A549 (cell line): Measurements from ENCODE around the gene OSBPL8. TPM values are rescaled to one million over a fixed set of nuclear protein-coding genes. Genes with fewer than 3 reads are reported as not detected.
A peak's percentile ranks its signal among the peaks of the same experiment; 100 is the strongest.
"Not testable (repeated sequence)": the region's sequence is repeated elsewhere in the genome, so short reads cannot be mapped to it uniquely, and the experiment has no call there.

ENCODE experiments used
- ATAC-seq, 2 experiments: fragments of 200-7000 bp in 1 of 2; fragments of >200 bp in 1 of 2; cut with Nextera tagmentation in 1 of 2; cut with Tn5 transposase in 1 of 2; 3 replicates each; pipeline versions ENCODE4 v1.8.0 to v1.9.1; 2018 to 2020; ENCODE audit warnings: mild to moderate bottlenecking in 1 of 2, moderate library complexity in 1 of 2
- CTCF ChIA-PET: fragments of 300-600 bp; sonication (Branson Sonifier 250); formaldehyde crosslinking; extraction: SDS; loops from one replicate; lab custom pipeline; 2021; ENCODE audit warnings: antibody characterized with exemption, inconsistent platforms; lab: Yijun Ruan, JAX
- POLR2A ChIA-PET: fragments of 350-600 bp; formaldehyde crosslinking; extraction: SDS; loops from one replicate; lab custom pipeline; 2021; ENCODE audit warnings: antibody characterized with exemption, inconsistent platforms; lab: Yijun Ruan, JAX
- DNase-seq, 2 experiments: peaks; one replicate each; pipeline versions ENCODE4 v3.0.0 to v3.0.0-alpha.2; 2011 to 2016; ENCODE audit warnings: low read depth in 1 of 2, low spot score in 1 of 2
- FAIRE-seq: peaks from 2 replicates; lab custom pipeline; 2011; peaks lifted over from hg19 to GRCh38; lab: Jason Lieb, UNC
- H3K27ac ChIP-seq, 2 experiments: fragments of >200 bp; sonication (Bioruptor Twin); formaldehyde crosslinking; 3 replicates each; pipeline ENCODE4 v1.5.1; 2016 to 2017
- H3K4me1 ChIP-seq: fragments of >200 bp; sonication (Bioruptor Twin); formaldehyde crosslinking; 3 replicates; pipeline ENCODE4 v1.6.1; 2016
- H3K4me2 ChIP-seq: fragments of >200 bp; sonication (Bioruptor Twin); formaldehyde crosslinking; 3 replicates; pipeline ENCODE4 v1.6.1; 2016
- H3K4me3 ChIP-seq: fragments of >200 bp; sonication (Bioruptor Twin); formaldehyde crosslinking; 3 replicates; pipeline ENCODE4 v1.5.1; 2016
- H3K9me3 ChIP-seq: fragments of >200 bp; sonication (Bioruptor Twin); formaldehyde crosslinking; 3 replicates; pipeline ENCODE4 v1.6.1; 2016
- CEBPB ChIP-seq, 2 experiments: fragments of >200 bp in 1 of 2; sonication (Bioruptor Twin) in 1 of 2; formaldehyde crosslinking in 1 of 2; IDR thresholded peaks; 2 replicates each; pipeline ENCODE4 v1.6.1; 2012 to 2016
- CHD4 ChIP-seq: fragments of 200-600 bp; sonication (generic); IDR thresholded peaks from 2 replicates; pipeline ENCODE4 v1.6.1; 2016; ENCODE audit warnings: antibody characterized with exemption, mild to moderate bottlenecking, borderline replicate concordance
- EP300 ChIP-seq, 2 experiments: fragments of >200 bp; sonication (Bioruptor Twin); formaldehyde crosslinking; IDR thresholded peaks; 2 replicates in 1 of 2; 3 replicates in 1 of 2; pipeline ENCODE4 v1.6.1; 2016 to 2017
- ESRRA ChIP-seq: fragments of 150-350 bp; IDR thresholded peaks from 2 replicates; pipeline ENCODE4 v1.6.1; 2014; ENCODE audit warnings: mild to moderate bottlenecking, low read length, borderline replicate concordance
- FOSB ChIP-seq: fragments of 250-450 bp; sonication (Bioruptor Pico); IDR thresholded peaks from 2 replicates; pipeline ENCODE4 v1.5.0; 2020; ENCODE audit warnings: mild to moderate bottlenecking, moderate library complexity
- FOXS1 ChIP-seq: fragments of 250-450 bp; sonication (Bioruptor Pico); IDR thresholded peaks from 2 replicates; pipeline ENCODE4 v1.5.0; 2020; ENCODE audit warnings: mild to moderate bottlenecking, moderate library complexity
- HDAC2 ChIP-seq: fragments of 200-600 bp; sonication (generic); IDR thresholded peaks from 2 replicates; pipeline ENCODE4 v1.6.1; 2016
- HOXA7 ChIP-seq: fragments of 250-450 bp; sonication (Bioruptor Pico); IDR thresholded peaks from 2 replicates; pipeline ENCODE4 v1.5.0; 2020; ENCODE audit warnings: mild to moderate bottlenecking, moderate library complexity
- HOXB13 ChIP-seq: fragments of 250-450 bp; sonication (Bioruptor Pico); IDR thresholded peaks from 2 replicates; pipeline ENCODE4 v1.5.0; 2020; ENCODE audit warnings: low read depth, mild to moderate bottlenecking, moderate library complexity
- JUN ChIP-seq, 2 experiments: fragments of >200 bp; sonication (Bioruptor Twin); formaldehyde crosslinking; IDR thresholded peaks; 2 replicates in 1 of 2; 3 replicates in 1 of 2; pipeline ENCODE4 v1.6.1; 2016 to 2017
- MAFK ChIP-seq: fragments of 450-650 bp; IDR thresholded peaks from 2 replicates; pipeline ENCODE4 v1.6.1; 2014; ENCODE audit not compliant: partially characterized antibody
- POLR2A ChIP-seq: IDR thresholded peaks from 2 replicates; pipeline ENCODE4 v1.6.1; 2012; ENCODE audit warnings: mild to moderate bottlenecking, low read length
- RAD21 ChIP-seq, 2 experiments: fragments of >200 bp in 1 of 2; sonication (Bioruptor Twin) in 1 of 2; formaldehyde crosslinking in 1 of 2; IDR thresholded peaks in 1 of 2; conservative IDR thresholded peaks in 1 of 2; 2 replicates in 1 of 2; 3 replicates in 1 of 2; pipeline ENCODE4 v1.6.1; 2012 to 2018; ENCODE audit warnings: inconsistent platforms in 1 of 2
- SMC3 ChIP-seq: fragments of >200 bp; sonication (Bioruptor Twin); formaldehyde crosslinking; IDR thresholded peaks from 3 replicates; pipeline ENCODE4 v1.6.1; 2018; ENCODE audit warnings: inconsistent platforms
- SREBF2 ChIP-seq: fragments of 450-650 bp; IDR thresholded peaks from 2 replicates; pipeline ENCODE4 v1.6.1; 2014; ENCODE audit warnings: mild to moderate bottlenecking, moderate library complexity
- ZNF302 ChIP-seq: fragments of 250-450 bp; sonication (Bioruptor Pico); IDR thresholded peaks from 2 replicates; pipeline ENCODE4 v1.9.0; 2021; ENCODE audit warnings: inconsistent platforms, mild to moderate bottlenecking, moderate library complexity
- WGBS: methylation state at CpG from one replicate; pipeline ENCODE4 v1.1.6; 2017; ENCODE audit errors: missing lambda C conversion rate; 5-methylcytosine and 5-hydroxymethylcytosine counted together
- polyA plus RNA-seq, 4 experiments: library from polyadenylated mRNA; depleted of rRNA in 3 of 4; stranded (reverse); fragments of >200 nt; fragmentation: RNase III in 1 of 4; extraction: RNeasy Plus Mini Kit Qiagen cat#74134 plus additional on column Dnase treatment in 1 of 4; gene quantifications; 2 replicates in 3 of 4; 3 replicates in 1 of 4; pipeline ENCODE4 v1.2.3, GENCODE V29; 2011 to 2017
- TF ChIP-seq, protein P1 (sequence below): fragments of 450-650 bp; IDR thresholded peaks from 2 replicates; pipeline ENCODE4 v1.6.1; 2014; ENCODE audit warnings: antibody characterized with exemption
- TF ChIP-seq, protein P2 (sequence below): IDR thresholded peaks from 2 replicates; pipeline ENCODE4 v1.6.1; 2012

The OSBPL8 gene
- polyA plus RNA-seq, 2 of the 4 experiments (the other 2 are of a cell fraction), result 15.4 to 43.2 TPM

DNA sequence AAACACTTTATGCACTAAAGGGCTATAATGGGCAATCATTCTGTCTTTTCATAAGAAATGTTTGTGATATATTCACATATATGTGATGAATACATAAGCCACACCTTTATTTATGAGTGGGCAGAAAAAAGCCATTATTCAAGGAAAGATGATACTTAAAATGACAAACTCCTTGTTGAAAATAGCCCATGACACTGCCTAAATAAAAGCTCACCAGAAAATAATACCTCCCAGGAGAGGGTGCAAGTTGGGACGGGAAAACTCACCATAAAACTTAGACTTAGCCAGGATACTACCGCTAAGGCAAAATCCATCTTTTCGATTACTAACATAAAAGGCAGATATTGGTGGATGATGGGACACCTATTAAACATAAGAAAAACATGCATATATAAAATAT, 175.6 kb downstream of the OSBPL8 start:
- ChIA-PET POLR2A (no interaction called here), CTCF (no interaction called here)
- Histone ChIP-seq H3K4me1 (no peaks in the 10 kb centered on the region), H3K9me3 (no peaks in the 10 kb centered on the region), H3K27ac (no peak overlapping the region), H3K4me3 (no peak overlapping the region), H3K4me2 (no peak overlapping the region)
- TF ChIP-seq, protein P1, sequence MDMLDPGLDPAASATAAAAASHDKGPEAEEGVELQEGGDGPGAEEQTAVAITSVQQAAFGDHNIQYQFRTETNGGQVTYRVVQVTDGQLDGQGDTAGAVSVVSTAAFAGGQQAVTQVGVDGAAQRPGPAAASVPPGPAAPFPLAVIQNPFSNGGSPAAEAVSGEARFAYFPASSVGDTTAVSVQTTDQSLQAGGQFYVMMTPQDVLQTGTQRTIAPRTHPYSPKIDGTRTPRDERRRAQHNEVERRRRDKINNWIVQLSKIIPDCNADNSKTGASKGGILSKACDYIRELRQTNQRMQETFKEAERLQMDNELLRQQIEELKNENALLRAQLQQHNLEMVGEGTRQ, result no peak
- TF ChIP-seq MAFK, result no peak
- TF ChIP-seq FOSB (CRISPR knock-in tag), result no peak
- DNase-seq (no peak), FAIRE-seq (no peak), ATAC-seq (no peak)
- 98% methylated on average over 3 of the region's 3 CpGs for WGBS

DNA sequence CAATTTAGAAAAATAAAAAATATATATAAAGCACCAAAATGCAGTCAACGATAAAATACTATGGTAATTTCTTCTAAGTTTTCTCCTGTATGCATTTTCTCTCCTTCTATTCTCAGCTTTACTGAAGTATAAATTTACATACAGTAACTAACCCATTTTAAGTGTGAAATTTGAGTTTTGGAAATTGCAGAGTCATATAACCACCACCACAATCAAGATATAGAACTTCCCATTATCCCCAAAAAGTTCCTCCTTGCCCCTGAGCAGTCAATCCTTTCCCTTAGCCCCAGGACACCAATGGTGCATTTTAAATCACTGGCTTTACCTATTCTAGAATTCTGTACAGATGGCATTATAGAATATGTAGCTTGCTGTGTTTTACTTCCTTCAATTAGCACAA, 180.3 kb downstream of the OSBPL8 start:
- TF ChIP-seq CEBPB (IDR thresholded peaks at IDR 0.05) (no peak), POLR2A (no peak), SMC3 (no peak), FOXS1 (CRISPR knock-in tag) (no peak), ESRRA (no peak), JUN (IDR thresholded peaks at IDR 0.05) (no peak), RAD21 (conservative IDR thresholded peaks at IDR 0.05 in 1 of 2, IDR thresholded peaks at IDR 0.05 in 1 of 2) (no peak), FOSB (CRISPR knock-in tag) (no peak), HOXA7 (CRISPR knock-in tag) (no peak), CHD4 (no peak), HOXB13 (CRISPR knock-in tag) (no peak), SREBF2 (no peak), HDAC2 (no peak)
- TF ChIP-seq, protein P2, sequence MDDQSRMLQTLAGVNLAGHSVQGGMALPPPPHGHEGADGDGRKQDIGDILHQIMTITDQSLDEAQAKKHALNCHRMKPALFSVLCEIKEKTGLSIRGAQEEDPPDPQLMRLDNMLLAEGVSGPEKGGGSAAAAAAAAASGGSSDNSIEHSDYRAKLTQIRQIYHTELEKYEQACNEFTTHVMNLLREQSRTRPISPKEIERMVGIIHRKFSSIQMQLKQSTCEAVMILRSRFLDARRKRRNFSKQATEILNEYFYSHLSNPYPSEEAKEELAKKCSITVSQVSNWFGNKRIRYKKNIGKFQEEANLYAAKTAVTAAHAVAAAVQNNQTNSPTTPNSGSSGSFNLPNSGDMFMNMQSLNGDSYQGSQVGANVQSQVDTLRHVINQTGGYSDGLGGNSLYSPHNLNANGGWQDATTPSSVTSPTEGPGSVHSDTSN, result no peak
- H3K4me3 ChIP-seq, result no peak overlapping the region
- ATAC-seq (no peak), DNase-seq (no peak), FAIRE-seq (no peak)
- H3K4me1 ChIP-seq, result peaks cover 24% of the 10 kb centered on the region
- POLR2A ChIA-PET, result no interaction called here
- H3K9me3 ChIP-seq, result no peaks in the 10 kb centered on the region
- no peak overlapping the region for H3K27ac ChIP-seq
- WGBS, result 91% methylated on average over 1 of the region's 1 CpG
- CTCF ChIA-PET, result interaction anchor here (1.0 kb wide), 1 partner anchor 221 kb away, joined by 3 read pairs; no protein-coding TSS in a partner anchor
- no peak overlapping the region for H3K4me2 ChIP-seq

DNA sequence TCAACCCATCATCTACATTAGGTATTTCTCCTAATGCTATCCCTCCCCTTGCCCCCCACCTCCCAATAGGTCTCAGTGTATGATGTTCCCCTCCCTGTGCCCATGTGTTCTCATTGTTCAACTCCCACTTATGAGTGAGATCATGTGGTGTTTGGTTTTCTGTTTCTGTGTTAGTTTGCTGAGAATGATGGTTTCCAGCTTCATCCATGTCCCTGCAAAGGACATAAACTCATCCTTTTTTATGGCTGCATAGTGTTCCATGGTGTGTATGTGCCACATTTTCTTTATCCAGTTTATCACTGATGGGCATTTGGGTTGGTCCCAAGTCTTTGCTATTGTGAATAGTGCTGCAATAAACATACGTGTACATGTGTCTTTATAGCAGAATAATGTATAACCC, 182.7 kb downstream of the OSBPL8 start:
- FAIRE-seq, H3K4me2 ChIP-seq, H3K9me3 ChIP-seq, ATAC-seq, POLR2A ChIA-PET, DNase-seq, H3K4me3 ChIP-seq, H3K27ac ChIP-seq: not testable (repeated sequence)
- 97% methylated on average over 1 of the region's 1 CpG for WGBS
- CTCF ChIA-PET, result interaction anchor here (0.6 to 3.2 kb wide), 3 partner anchors 29 to 79 kb away, joined by 3 to 12 read pairs (median 5); partner anchors contain the start of gene BBS10
- peaks cover 34% of the 10 kb centered on the region for H3K4me1 ChIP-seq

DNA sequence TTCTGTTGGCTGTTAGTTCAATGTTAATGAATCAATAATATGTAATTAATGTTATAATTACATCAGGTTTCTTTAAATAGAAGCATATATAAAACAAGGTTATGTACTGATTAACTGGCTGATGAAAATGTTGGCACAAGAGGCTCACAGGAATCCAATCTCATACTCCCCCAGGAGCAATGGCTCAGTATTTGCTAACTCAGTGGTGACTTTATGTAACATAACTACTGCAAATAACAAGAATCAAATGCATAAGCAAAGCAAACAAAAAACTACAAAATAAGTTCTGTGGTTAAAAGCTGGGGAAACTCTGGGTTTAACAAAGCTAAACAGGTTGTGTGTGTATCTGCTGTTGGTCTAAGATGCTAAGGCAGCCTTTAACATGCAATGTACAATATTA, 183.6 kb downstream of the OSBPL8 start:
- no peak for TF ChIP-seq EP300 (IDR thresholded peaks at IDR 0.05)
- TF ChIP-seq CEBPB (IDR thresholded peaks at IDR 0.05), result peak in 1 of 2 experiments; percentile 64; a peak in 2 of 4 replicates
- TF ChIP-seq ZNF302 (CRISPR knock-in tag), result no peak
- ChIA-PET POLR2A (no interaction called here), CTCF (interaction anchor here (0.6 to 3.2 kb wide), 4 partner anchors 28 to 260 kb away, joined by 3 to 12 read pairs (median 4); partner anchors contain the start of gene BBS10)
- Histone ChIP-seq H3K27ac (peak overlapping the region; percentile 66 to 78; a peak in 5 of 6 replicates), H3K9me3 (no peaks in the 10 kb centered on the region), H3K4me3 (no peak overlapping the region), H3K4me1 (peaks cover 34% of the 10 kb centered on the region), H3K4me2 (peak overlapping the region; percentile 73)
- peak; percentile 66 to 76; a peak in 5 of 6 replicates for ATAC-seq
- peak; percentile 61 for FAIRE-seq
- DNase-seq, result peak in 1 of 2 experiments; percentile 17
